NB4 (cell line): ENCODE measurements around the gene EMC1.

Source experiments
- CTCF ChIP-seq: IDR thresholded peaks from one replicate; pipeline ENCODE4 v1.5.1; 2012; ENCODE audit warnings: low read depth, low read length
- MAX ChIP-seq: IDR thresholded peaks from 2 replicates; pipeline ENCODE4 v1.6.1; 2011; ENCODE audit warnings: low read depth, low read length
- MYC ChIP-seq: IDR thresholded peaks from 2 replicates; pipeline ENCODE4 v1.6.1; 2011; ENCODE audit warnings: low read depth, low read length
- POLR2A ChIP-seq: IDR thresholded peaks from 2 replicates; pipeline ENCODE4 v1.6.1; 2011; ENCODE audit warnings: mild to moderate bottlenecking; ENCODE audit not compliant: insufficient read length; ENCODE audit errors: extremely low read depth

DNA sequence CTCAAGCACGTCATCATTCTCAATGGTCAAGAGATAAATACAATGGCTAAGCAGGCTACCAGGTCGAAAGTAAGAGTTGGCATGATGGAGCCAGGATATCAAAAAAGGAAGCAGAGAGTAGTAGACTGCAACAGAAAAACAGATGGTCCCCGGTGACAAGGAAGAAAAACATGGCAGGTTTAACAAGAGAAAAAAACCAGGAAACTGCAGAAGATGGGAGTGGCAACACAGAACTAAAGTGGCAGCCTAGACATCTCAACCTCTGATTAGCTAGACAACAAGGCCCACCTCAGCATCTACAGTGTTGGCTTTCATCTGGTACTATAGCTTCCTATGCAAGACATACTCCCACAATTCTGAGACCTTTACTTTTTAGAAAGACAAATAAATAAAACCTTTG lies 44.4 kb downstream of the EMC1 start:
- TF ChIP-seq CTCF (no peak), POLR2A (no peak), MAX (no peak), MYC (no peak)
